GM21360 (cell line): ENCODE data around the gene NR1D2.

Experiments used
- ATAC-seq: cut with Tn5 transposase; IDR thresholded peaks from one replicate; pipeline ENCODE4 v1.9.1; 2021; ENCODE audit warnings: mild to moderate bottlenecking, moderate library complexity; ENCODE audit not compliant: unreplicated experiment

The NR1D2 gene

DNA sequence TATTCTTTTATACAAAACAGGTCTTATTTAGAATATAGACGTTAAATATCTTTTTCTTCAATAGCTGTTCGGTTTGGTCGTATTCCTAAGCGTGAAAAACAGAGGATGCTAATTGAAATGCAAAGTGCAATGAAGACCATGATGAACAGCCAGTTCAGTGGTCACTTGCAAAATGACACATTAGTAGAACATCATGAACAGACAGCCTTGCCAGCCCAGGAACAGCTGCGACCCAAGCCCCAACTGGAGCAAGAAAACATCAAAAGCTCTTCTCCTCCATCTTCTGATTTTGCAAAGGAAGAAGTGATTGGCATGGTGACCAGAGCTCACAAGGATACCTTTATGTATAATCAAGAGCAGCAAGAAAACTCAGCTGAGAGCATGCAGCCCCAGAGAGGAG, 16.8 kb downstream of the NR1D2 start:
- ATAC-seq: no peak

DNA sequence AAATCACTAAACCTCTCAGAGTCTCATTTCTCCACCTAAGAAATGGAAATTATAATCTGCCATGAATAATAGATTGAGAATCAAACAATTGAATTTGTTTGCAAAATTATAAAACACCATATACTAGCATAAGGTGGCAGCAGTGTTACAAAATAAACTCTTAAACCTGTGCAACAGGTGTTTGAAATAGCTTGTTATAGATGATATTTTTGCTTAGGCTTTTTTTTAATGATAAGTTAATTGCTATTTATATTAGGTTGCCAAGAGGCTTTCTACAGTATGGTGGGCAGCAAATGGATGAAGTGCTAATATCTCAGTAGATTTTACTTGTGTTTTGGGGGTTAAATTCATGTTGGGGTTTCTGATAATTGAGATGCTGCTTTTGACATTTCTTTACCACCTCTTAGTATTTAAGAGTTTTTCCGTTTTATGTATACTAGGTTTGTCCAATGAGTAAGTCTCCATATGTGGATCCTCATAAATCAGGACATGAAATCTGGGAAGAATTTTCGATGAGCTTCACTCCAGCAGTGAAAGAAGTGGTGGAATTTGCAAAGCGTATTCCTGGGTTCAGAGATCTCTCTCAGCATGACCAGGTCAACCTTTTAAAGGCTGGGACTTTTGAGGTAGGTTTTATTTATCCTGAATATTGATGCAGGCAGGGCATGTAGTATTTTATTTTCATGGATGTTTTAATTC, 19.6 kb downstream of the NR1D2 start:
- no peak for ATAC-seq

DNA sequence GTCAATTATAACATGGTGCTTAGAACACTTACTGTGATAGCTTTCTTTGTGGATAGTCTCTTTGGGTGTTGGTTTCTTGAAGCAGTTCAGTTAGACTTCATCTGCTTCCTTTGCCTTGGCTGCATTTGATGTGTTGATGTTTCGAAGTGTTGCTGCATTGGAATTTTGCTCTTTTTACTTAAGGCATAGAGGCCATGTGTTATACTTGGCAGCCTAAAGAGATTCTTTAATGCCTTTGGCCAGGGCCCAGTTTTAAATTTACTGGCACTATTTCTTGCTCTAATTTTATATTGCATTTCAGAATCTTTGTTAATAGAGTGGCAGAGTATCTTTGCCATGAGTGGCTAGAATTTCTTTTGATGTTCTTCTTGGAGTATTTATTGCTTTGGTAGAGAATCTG, 21.2 kb downstream of the NR1D2 start:
- ATAC-seq: no peak

DNA sequence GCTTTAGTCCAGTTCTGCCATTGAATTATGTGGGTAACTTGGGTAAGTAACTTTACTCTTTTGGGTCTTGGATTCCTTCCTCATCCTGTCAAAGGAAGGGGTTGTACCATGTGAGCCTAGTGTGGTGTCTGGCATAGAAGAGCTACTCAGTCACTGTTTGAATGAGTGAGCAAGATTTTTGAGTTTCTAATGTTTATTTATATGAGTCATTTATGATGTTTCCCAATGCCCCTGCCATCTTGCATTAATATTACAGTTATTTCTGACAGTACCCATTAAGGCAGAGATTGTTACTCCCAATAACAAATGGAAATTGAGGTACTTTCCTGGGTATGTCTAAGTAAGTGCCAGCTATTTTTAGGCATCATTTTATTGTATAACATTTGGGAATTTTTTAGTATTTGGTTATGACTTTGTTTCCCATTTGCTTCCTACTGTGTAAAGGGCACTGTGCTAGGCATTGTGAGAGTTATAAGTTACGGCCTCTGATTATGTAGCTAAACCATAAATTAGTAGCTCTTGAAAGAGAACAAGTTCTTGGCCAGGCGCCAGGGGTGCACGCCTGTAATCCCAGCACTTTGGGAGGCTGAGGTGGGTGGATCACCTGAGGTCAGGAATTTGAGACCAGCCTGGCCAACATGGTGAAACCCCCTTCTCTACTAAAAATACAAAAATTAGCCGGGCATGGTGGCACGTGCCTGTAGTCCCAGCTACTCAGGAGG, 23.5 kb downstream of the NR1D2 start:
- ATAC-seq: no peak

DNA sequence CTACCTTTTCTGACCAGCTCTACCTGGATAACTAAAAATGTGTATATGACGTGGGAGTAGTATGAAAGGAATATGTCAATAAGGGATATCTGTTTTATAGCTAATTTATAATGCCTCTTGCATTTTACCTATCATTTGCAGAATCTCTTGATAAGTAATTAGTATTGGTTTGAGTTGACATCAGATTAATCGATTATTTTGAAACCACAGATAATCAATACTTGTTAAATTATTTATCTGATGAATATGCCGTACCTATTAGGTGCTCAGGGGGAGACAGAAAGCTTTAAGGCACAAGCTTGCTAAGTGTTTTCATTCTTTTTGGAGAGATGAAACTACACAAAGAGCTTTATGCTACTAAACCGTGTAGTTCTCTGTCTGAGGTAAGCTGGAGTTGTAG, 24.3 kb downstream of the NR1D2 start:
- ATAC-seq: no peak

DNA sequence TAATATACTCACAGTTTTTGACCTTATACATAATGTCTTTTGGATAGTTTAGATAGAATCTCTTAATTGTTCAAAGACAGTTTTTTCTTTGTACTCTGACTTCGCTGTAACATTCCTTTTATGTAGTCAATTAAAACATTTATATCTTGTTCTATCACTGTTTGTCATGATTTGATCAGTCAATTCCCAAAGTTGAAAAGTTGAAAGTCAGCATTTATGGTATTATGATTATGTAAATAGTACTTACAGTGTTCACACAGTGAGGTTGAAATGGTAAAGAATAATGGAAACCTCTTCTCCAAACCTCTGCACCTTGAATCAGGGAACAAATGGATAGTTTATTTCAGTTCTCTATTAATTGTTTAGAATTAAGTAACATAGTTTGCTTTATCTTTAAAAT, 26.6 kb downstream of the NR1D2 start:
- ATAC-seq: no peak

DNA sequence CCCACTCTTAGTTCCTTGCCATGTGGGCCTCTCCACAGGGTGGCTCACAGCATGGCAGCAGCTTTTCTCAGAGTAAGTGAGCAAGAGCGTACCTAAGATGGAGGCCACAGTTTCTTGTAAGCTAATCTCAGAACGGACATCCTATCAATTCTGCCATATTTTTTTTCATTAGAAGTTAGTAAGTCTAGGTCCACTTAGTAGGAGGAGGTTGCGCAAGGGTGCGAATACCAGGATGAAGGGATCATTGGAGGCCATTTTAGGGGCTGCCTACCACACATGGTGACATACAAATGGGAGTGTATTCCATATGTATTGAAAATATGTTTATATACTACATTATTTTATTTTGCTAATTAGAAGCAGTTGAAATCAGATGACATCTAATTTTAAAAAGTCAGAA, 31.5 kb downstream of the NR1D2 start:
- no peak for ATAC-seq

DNA sequence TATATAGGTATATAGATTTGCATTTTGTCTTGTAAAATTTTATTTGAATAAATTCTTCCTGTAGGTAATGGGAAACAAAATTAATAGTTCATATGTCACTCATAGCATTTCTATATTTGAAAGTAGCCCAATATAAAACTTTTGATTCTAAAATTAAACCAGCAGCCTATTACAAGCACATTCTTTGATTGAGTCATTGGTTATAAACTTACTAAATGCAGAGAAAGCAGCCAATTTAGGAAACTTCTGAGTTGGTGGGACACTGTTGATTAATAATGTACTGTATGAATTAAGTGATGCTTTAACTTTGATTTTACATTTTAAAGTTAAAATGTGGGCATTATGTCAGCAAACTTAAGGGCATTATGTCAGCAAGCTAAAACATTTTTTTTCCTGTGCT, 34.5 kb downstream of the NR1D2 start:
- no peak for ATAC-seq

DNA sequence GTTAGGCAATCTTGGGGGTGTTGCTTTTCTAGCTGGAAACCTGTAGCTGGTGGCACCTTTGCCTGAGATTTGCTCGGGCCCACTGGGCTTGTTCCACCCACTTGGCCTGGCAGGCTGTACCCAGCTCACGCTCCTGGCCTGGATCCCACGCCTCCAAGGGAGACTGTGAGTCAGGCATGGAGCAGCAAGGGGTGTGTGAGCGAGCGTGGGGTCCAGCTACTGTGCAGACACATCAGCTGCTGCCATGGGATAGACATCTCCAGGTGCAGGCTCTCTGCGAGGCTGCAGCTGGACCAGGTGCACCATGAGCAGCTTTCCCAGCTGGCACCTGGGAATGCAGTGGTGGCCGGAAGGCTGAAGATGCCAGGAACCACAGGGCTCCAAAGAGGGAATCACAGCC, 36.0 kb downstream of the NR1D2 start:
- no peak for ATAC-seq

DNA sequence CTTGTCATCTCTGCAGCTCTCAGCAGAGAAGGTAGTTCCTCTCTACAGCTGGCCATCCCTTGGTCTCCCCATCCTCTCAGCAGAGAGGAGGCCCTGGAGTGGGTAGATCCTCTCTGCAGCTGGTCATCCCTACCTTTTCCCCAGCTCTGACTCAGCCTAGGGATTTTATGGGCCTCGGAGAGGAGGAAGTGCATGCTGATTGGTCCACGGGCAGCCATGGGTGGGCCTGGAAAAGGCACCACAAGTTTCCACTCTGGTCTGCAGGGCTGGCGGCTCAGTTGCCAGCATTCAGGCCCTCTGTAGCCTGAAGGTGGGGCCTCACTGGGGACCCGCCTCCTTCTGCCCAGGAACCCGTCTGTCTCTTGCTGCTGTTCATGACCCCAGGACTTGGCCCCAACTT, 36.9 kb downstream of the NR1D2 start:
- no peak for ATAC-seq

DNA sequence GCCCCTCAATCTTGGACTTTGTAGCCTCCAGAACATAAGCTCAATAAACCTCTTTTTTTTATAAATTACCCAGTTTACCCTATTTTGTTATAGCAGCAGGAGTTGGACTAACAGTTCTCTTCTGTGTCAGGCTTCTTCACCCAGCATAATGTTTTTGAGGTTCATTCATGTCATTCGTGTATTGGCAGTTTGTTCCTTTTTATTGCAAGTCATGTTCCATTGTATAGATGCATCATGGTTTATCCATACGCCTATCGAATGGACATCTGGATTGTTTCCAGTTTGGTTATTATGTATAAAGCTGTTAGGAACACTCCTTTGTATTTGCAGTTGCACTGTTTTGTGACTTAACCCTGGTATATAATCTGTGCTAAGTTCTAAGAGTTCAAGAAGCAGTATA, 39.8 kb downstream of the NR1D2 start:
- ATAC-seq: no peak

DNA sequence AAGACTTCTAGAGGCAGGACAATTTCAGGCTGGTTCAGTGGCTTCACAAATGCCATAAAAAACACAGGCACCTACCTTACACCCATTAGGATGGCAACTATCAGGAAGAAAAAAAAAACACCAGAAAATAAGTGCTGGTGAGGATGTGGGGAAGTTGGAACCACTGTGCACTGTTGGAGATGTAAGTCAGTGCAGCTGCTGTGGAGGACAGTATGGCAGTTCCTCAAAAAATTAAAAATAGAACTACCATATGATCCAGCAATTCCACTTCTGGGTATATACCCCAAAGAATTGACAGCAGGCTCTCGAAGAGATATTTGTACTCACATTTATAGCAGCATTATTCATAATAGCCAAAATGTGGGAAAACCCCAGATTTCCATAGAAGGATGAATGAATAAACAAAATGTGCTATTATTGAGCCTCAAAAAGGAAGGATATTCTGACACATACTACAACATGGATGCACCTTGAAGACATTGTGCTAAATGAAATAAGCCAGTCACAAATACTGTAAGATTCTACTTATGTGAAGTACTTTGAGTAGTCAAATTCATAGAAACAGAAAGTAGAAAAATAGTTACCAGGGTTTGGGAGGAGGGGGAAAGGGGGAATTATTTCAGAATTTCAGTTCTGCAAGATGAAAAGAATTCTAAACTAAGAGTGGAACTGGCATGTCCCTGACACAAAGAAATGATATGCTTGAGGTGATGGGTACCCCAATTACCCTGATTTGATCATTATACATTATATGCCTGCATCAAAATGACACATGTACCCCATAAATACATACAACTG, 40.9 kb downstream of the NR1D2 start:
- peak; percentile 54 for ATAC-seq

DNA sequence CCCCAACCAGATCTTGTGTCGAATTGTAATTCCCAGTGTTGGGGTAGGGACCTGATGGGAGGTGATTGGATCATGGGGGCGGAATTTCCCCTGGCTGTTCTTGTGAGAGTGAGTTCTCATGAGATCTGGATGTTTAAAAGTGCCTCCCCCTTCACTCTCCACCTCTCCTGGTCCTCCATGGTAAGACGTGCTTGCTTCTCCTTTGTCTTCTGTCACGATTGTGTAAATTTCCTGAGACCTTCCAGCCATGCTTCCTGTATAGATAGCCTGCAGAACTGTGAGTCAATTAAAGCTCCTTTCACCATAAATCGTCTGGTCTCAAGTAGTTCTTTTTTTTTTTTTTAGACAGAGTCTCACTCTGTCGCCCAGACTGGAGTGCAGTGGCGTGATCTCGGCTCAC, 42.3 kb downstream of the NR1D2 start:
- ATAC-seq: no peak

DNA sequence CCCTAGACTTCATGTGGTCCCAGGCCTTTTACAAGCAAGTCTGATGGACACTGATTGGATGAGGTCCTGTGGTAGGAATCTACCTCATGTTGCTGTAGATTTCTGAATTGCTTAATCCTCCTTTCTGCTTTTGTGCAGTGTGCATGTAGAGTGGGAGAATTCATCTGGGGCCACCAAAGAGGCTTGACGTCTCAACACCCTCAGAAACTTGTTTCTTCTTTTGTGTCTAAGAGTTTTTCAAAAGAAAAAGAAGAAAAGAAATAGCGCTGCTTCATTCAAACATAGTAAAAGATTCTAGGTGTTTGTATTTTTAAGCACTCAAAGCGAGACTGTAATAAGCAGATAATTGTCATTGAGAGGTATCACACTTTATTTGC, 46.2 kb downstream of the NR1D2 start:
- ATAC-seq: no peak

DNA sequence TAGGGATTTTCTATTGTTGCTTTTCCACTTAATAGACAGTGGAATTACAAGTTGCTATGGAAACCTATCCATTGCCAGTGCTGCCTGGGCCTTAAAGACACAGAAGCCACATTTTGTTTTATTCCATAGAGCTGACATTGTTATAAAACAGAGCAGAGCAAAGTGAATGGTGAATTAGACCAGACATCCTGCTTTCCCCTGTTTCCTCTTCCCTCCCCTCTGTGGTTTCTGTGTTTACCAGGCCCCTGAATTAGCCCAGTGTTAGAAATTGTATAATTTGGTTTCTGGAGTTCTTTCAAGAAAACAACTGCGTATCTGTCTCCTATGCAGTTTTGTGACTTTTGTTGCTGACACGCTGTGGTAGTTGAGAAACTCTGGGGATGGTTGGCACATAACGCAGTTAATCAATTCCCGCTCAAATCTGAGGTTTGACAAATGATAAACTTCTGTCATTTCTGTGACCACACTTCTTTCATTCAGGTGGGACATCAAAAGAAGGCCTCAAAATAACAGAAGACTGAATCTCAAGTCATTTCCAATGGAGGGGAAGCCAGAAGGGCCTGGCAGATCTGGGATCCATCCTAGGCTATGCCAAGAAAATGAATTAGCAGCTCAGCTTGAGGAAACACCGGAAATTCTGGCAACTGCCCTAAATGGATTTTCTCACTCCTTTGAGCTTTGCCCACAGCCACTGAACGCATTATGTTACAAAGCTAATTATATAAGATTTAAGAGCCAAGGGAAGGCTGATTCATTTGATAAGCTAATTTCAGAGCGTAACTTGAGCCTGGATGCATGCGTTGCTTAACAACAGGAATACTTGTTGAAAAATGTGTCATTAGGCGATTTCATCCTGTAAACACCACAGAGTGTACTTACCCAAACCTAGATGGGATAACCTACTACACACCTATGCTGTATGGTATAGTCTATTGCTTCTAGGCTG, 46.9 kb downstream of the NR1D2 start:
- ATAC-seq: no peak

DNA sequence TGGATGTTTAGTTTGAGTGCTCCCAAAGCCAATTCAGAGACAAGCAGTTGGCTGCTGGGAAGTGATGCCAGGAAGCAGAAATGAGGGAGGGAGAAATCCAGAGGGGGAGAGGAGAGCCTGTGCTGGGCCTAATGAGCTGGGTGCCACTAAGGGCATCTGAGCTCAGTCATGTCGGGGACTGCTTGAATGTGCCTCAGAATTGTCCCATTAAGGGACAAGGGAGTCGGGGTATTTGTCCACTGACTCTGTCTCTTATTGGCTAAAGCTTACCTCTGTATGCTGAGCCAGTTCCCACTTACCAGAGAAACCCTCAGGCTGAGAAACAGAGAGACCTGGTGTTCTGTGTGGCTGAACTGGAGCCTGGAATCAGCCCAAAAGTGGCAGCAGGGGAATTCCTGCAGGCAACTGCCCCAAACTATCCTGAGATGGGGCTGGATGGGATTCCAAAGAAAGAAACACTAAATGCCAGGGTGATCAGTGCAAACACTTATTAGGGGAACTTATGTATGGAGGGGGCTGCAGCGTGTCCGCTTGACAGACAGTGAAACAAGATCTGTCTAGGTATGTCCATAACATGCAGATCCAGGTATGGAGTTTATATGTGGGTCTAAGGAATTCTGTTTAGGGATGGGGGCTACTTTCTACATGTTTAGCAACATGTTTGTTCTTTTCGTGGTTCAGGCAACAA, 48.6 kb downstream of the NR1D2 start:
- no peak for ATAC-seq

DNA sequence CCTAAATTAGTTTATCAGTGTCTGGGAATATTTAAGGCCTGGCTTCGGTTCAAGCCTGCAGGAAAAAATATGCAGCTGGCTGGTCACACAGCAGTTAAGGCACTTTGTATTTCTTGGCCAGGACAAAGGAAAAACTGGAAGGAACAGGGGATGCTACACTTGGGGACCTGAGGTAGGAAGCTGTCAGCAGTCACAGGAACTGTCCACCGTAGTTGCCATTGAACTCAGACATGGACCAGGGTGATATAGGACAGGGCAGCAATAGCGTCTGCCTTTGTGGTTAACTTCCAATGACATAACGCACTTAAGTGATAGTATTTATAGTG, 49.1 kb downstream of the NR1D2 start:
- no peak for ATAC-seq

DNA sequence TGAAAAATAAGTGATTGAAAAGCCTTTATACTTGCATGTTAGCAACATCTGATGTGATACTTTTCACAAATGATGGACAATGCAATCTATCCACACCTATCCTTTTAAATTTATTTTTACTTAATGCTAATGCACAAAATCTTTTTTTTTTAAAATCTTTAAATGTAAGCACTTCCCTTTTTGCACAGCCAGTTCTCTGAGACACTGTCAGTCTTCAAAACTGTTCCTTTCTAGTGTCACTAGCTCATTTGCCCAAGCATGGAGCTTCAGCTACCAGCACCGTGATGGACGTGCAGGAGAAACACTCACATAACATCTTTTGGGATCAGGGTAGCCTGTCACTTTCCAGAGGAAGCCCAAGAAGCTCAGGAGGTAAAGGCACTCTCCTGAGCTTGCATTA, 50.1 kb downstream of the NR1D2 start:
- ATAC-seq: no peak

DNA sequence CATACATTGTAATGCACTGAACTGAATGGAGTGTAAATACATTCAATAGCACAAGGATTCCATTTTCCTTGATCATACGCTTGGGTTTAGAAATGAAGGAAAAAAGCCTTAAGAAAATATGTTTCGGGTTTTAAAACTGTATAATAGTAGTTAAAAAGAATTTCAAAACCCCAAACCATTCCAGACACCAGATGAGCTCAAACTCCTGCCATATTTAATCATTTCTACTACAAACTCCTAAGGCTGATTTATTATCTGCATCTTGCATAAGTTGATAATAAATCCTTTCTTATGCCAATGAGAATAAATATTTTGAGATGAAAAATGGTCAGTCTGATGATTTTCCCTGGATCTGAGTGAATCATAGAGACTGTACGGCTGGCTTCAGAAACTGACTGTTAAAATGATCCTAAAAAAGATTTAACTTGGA, 51.0 kb downstream of the NR1D2 start:
- no peak for ATAC-seq

DNA sequence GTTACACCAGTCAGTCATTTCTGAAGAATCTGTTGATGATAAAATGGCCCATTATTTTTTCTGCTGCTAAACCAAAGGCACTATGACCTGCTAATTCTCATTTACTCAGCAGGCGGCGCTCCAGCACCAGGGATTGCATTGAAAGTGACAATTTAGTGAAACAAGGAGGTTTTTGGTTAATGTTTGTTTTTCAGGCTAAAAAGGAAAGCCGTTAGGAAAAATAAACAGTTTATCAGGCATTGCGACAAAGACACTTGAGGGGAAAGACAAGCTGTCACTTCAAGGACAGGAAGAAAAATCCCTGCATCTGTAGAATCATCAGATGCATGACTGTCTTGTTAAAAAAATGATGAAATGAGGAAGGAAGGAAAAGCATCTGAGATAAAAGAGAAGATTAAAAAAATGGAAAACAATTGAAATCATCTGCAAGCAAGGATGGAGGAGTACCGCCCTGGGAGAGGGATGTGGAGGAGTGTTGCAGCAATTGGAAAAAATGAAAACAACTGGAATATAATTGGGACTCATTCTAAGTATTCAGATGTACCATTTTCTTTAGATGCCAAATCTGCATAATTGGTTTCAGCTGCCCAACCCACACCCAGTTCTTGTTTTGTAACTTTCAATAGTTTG, 54.0 kb downstream of the NR1D2 start:
- peak; percentile 60 for ATAC-seq
